Smooth muscle cell (in vitro differentiated cells): ENCODE results near the gene SMAD3. TPM values are rescaled to one million over a fixed set of nuclear protein-coding genes. Genes with fewer than 3 reads are reported as not detected.
A peak's percentile ranks its signal among the peaks of the same experiment; 100 is the strongest.

Experiments used
- DNase-seq: peaks from one replicate; lab custom pipeline; 2025; ENCODE audit not compliant: unreplicated experiment; lab: John Stamatoyannopoulos, UW
- H2AFZ ChIP-seq: fragments of 200-600 bp; sonication (generic); 2 replicates; pipeline ENCODE4 v1.6.0; 2016; ENCODE audit warnings: antibody characterized with exemption, low read depth, mild to moderate bottlenecking
- H3F3A ChIP-seq: fragments of 200-600 bp; sonication (generic); 2 replicates; pipeline ENCODE4 v1.6.0; 2017; ENCODE audit warnings: antibody characterized with exemption, low read depth
- H3K27ac ChIP-seq: fragments of 200-600 bp; sonication (generic); 2 replicates; pipeline ENCODE4 v1.5.1; 2016; ENCODE audit warnings: low read depth, mild to moderate bottlenecking
- H3K27me3 ChIP-seq: fragments of 200-600 bp; sonication (generic); 2 replicates; pipeline ENCODE4 v1.6.1; 2016; ENCODE audit warnings: low read depth, mild to moderate bottlenecking
- H3K36me3 ChIP-seq: fragments of 200-600 bp; sonication (generic); 2 replicates; pipeline ENCODE4 v1.5.1; 2016; ENCODE audit warnings: low read depth
- H3K4me1 ChIP-seq: fragments of 200-600 bp; sonication (generic); 2 replicates; pipeline ENCODE4 v1.5.1; 2016; ENCODE audit warnings: low read depth
- H3K4me2 ChIP-seq: fragments of 200-600 bp; sonication (generic); 2 replicates; pipeline ENCODE4 v1.6.0; 2016; ENCODE audit warnings: mild to moderate bottlenecking
- H3K4me3 ChIP-seq: fragments of 200-600 bp; sonication (generic); 2 replicates; pipeline ENCODE4 v1.5.1; 2016; ENCODE audit warnings: mild to moderate bottlenecking
- H3K79me2 ChIP-seq: fragments of 200-600 bp; sonication (generic); 2 replicates; pipeline ENCODE4 v1.6.0; 2016; ENCODE audit warnings: low read depth, mild to moderate bottlenecking
- H3K9ac ChIP-seq: fragments of 200-600 bp; sonication (generic); 2 replicates; pipeline ENCODE4 v1.6.0; 2016; ENCODE audit warnings: low read depth
- H3K9me3 ChIP-seq: fragments of 200-600 bp; sonication (generic); replicated peaks from 2 replicates; pipeline ENCODE4 v1.5.1; 2016; ENCODE audit warnings: low read depth
- H4K20me1 ChIP-seq: fragments of 200-600 bp; sonication (generic); 2 replicates; pipeline ENCODE4 v1.6.0; 2016; ENCODE audit warnings: low read depth
- WGBS: methylation state at CpG from one replicate; pipeline ENCODE4 v1.1.7; 2016; ENCODE audit warnings: low lambda C conversion rate; 5-methylcytosine and 5-hydroxymethylcytosine counted together
- polyA plus RNA-seq: library from polyadenylated mRNA; unstranded; fragments of >200 nt; fragmentation: Nextera tagmentation; extraction: Ambion mirVana; gene quantifications from 2 replicates; pipeline ENCODE4 v1.2.1, GENCODE V29; 2016
- total RNA-seq: library from RNA; depleted of rRNA; stranded (reverse); fragments of >200 nt; gene quantifications from 2 replicates; pipeline ENCODE4 v1.2.3, GENCODE V29; 2014
- TF ChIP-seq, protein P1 (sequence below): fragments of 200-600 bp; sonication (generic); IDR thresholded peaks from 2 replicates; pipeline ENCODE4 v1.5.1; 2017; ENCODE audit warnings: borderline replicate concordance, mild to moderate bottlenecking, antibody characterized with exemption; ENCODE audit not compliant: insufficient read depth, poor library complexity, severe bottlenecking

SMAD3 gene
- total and polyA plus RNA-seq, 2 experiments from 2014 or later, result 20.2 to 21.9 TPM

DNA sequence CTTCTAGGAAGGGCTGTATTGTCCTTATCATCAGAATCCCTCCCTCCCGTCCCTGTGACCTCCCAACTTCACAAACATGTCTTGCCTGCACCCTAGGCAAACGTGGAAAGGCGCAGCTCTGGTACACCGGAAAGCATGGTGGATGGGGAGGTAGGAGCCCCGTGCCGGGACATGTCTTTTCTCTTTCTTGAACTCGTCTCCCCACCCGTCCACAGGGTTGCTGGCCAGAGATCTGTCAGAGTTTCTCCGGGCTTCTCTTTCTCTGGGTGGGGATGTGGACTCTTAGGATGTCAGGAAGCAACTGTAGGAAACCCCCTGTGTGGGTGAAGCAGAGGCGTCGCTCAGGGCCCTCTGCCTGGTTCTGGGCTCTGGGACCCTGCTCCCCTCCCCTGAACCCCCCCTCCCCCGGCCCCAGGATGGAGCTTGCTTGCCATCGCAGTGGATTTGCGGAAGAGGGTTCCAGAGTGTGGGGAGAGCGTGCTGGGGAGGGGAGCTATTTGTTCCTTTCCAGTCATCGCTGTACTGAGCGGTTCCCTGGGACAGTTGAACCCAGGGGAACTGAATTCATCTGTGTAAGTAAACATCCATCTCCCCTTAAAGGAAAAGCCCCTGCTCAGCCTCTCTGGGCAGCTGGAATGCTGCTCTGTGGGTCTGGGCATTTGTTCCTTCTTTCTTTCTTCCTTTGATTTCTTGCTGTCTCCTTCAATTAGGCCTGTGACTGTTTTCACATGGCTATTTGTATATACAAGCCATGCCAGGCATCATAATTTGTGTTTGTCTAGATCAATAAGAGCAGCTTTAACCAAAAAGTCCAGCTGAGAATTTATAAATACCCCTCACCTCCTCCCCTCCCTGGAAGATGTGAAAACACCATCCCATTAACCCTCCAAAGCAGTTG is 72.8 kb downstream of the SMAD3 start:
- 52% methylated on average over 16 of the region's 17 CpGs for WGBS
- Histone ChIP-seq H3K4me3 (peak overlapping the region; percentile 13), H3K4me1 (peaks cover 64% of the 10 kb centered on the region)

GRCh38 chr15:67138891-67139855 is 73.8 kb downstream of the SMAD3 start:
- peaks cover 90% of the 10 kb centered on the region for H3K79me2 ChIP-seq
- H3K4me1 ChIP-seq, result peaks cover 65% of the 10 kb centered on the region
- no peak for DNase-seq
- TF ChIP-seq, protein P1, sequence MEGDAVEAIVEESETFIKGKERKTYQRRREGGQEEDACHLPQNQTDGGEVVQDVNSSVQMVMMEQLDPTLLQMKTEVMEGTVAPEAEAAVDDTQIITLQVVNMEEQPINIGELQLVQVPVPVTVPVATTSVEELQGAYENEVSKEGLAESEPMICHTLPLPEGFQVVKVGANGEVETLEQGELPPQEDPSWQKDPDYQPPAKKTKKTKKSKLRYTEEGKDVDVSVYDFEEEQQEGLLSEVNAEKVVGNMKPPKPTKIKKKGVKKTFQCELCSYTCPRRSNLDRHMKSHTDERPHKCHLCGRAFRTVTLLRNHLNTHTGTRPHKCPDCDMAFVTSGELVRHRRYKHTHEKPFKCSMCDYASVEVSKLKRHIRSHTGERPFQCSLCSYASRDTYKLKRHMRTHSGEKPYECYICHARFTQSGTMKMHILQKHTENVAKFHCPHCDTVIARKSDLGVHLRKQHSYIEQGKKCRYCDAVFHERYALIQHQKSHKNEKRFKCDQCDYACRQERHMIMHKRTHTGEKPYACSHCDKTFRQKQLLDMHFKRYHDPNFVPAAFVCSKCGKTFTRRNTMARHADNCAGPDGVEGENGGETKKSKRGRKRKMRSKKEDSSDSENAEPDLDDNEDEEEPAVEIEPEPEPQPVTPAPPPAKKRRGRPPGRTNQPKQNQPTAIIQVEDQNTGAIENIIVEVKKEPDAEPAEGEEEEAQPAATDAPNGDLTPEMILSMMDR, result no peak
- H4K20me1 ChIP-seq, result no peaks in the 10 kb centered on the region
- H3K9me3 ChIP-seq, result no peaks in the 10 kb centered on the region
- 24% methylated on average over 11 of the region's 11 CpGs for WGBS
- peak overlapping the region; percentile 13 for H3K4me3 ChIP-seq
- H3K36me3 ChIP-seq, result no peaks in the 10 kb centered on the region
- H3F3A ChIP-seq, result peaks cover 21% of the 10 kb centered on the region
- H2AFZ ChIP-seq, result peak overlapping the region; percentile 10
- H3K4me2 ChIP-seq, result peak overlapping the region; percentile 83
- H3K27me3 ChIP-seq, result no peaks in the 10 kb centered on the region
- H3K9ac ChIP-seq, result peak overlapping the region; percentile 81
- H3K27ac ChIP-seq, result peak overlapping the region; percentile 91

More for the DNA sequence above, 72.8 kb downstream of the SMAD3 start:
- Histone ChIP-seq H2AFZ (peak overlapping the region; percentile 10), H4K20me1 (no peaks in the 10 kb centered on the region), H3K36me3 (no peaks in the 10 kb centered on the region), H3K4me2 (peak overlapping the region; percentile 83), H3K27me3 (no peaks in the 10 kb centered on the region), H3F3A (peaks cover 18% of the 10 kb centered on the region), H3K9me3 (no peaks in the 10 kb centered on the region), H3K79me2 (peaks cover 90% of the 10 kb centered on the region), H3K27ac (peak overlapping the region; percentile 91), H3K9ac (peak overlapping the region; percentile 81)
- DNase-seq, result no peak
- TF ChIP-seq, protein P1, result no peak

GRCh38 chr15:67140078-67140833 is 74.9 kb downstream of the SMAD3 start:
- Histone ChIP-seq H3K9ac (no peak overlapping the region), H3F3A (peaks cover 26% of the 10 kb centered on the region), H3K4me1 (peaks cover 64% of the 10 kb centered on the region), H3K4me3 (no peak overlapping the region), H4K20me1 (no peaks in the 10 kb centered on the region), H3K9me3 (no peaks in the 10 kb centered on the region), H3K36me3 (no peaks in the 10 kb centered on the region), H3K79me2 (peaks cover 86% of the 10 kb centered on the region), H2AFZ (no peak overlapping the region), H3K4me2 (no peak overlapping the region), H3K27me3 (no peaks in the 10 kb centered on the region), H3K27ac (peak overlapping the region; percentile 28)
- WGBS, result 85% methylated on average over 9 of the region's 9 CpGs
- DNase-seq, result no peak
- TF ChIP-seq, protein P1, result no peak
